Nephron (organoid): Measurements from ENCODE around the gene SPANXC.

Source experiments
- H3K27ac Mint-ChIP-seq, 3 experiments: 2 replicates each; pipeline ENCODE4 v1.8.0; 2020; ENCODE audit warnings: mixed read lengths in 3 of 3, mild to moderate bottlenecking in 2 of 3, moderate library complexity in 1 of 3
- H3K27me3 Mint-ChIP-seq: 2 replicates; pipeline ENCODE4 v1.8.0; 2021; ENCODE audit warnings: low read depth, mild to moderate bottlenecking, moderate library complexity, mixed read lengths
- H3K36me3 Mint-ChIP-seq: 2 replicates; pipeline ENCODE4 v1.8.0; 2020; ENCODE audit warnings: low read depth, mixed read lengths
- H3K4me1 Mint-ChIP-seq: 2 replicates; pipeline ENCODE4 v1.8.0; 2020; ENCODE audit warnings: mixed read lengths
- H3K4me3 Mint-ChIP-seq, 3 experiments: 2 replicates each; pipeline ENCODE4 v1.8.0; 2020; ENCODE audit warnings: mild to moderate bottlenecking in 3 of 3, mixed read lengths in 3 of 3, moderate library complexity in 2 of 3
- H3K9me3 Mint-ChIP-seq: 2 replicates; pipeline ENCODE4 v1.8.0; 2020; ENCODE audit warnings: mixed read lengths
- TF ChIP-seq, protein P1 (sequence below), 3 experiments: fragments of 200-600 bp; sonication (generic); IDR thresholded peaks; one replicate each; pipeline ENCODE4 v1.5.0; 2021; ENCODE audit warnings: antibody characterized with exemption in 3 of 3; ENCODE audit not compliant: unreplicated experiment in 3 of 3

The SPANXC gene

GRCh38 chrX:141214196-141214595 lies 28.1 kb downstream of the SPANXC start:
- no peak overlapping the region for H3K4me3 Mint-ChIP-seq
- no peak overlapping the region for H3K27ac Mint-ChIP-seq
- no peaks in the 10 kb centered on the region for H3K36me3 Mint-ChIP-seq
- TF ChIP-seq, protein P1, sequence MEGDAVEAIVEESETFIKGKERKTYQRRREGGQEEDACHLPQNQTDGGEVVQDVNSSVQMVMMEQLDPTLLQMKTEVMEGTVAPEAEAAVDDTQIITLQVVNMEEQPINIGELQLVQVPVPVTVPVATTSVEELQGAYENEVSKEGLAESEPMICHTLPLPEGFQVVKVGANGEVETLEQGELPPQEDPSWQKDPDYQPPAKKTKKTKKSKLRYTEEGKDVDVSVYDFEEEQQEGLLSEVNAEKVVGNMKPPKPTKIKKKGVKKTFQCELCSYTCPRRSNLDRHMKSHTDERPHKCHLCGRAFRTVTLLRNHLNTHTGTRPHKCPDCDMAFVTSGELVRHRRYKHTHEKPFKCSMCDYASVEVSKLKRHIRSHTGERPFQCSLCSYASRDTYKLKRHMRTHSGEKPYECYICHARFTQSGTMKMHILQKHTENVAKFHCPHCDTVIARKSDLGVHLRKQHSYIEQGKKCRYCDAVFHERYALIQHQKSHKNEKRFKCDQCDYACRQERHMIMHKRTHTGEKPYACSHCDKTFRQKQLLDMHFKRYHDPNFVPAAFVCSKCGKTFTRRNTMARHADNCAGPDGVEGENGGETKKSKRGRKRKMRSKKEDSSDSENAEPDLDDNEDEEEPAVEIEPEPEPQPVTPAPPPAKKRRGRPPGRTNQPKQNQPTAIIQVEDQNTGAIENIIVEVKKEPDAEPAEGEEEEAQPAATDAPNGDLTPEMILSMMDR (IDR thresholded peaks at IDR 0.05; ENCODE audit: unreplicated experiment in 3 of 3) = no peak
- no peaks in the 10 kb centered on the region for H3K4me1 Mint-ChIP-seq
- H3K9me3 Mint-ChIP-seq = peaks cover 15% of the 10 kb centered on the region
- no peaks in the 10 kb centered on the region for H3K27me3 Mint-ChIP-seq

GRCh38 chrX:141201962-141202361 lies 40.4 kb downstream of the SPANXC start:
- Mint-ChIP-seq H3K27me3 (no peaks in the 10 kb centered on the region), H3K36me3 (no peaks in the 10 kb centered on the region), H3K9me3 (peaks cover 27% of the 10 kb centered on the region), H3K4me1 (no peaks in the 10 kb centered on the region), H3K27ac (no peak overlapping the region), H3K4me3 (no peak overlapping the region)
- TF ChIP-seq, protein P1 (IDR thresholded peaks at IDR 0.05; ENCODE audit: unreplicated experiment in 3 of 3) = no peak
